ENCODE data around the gene PRPF19.

Gene PRPF19

GRCh38 chr11:60900673-60901404 lies 5.5 kb downstream of the PRPF19 start:
- no peak for DNase-seq

- DNase-seq: no peak
Measured at GRCh38 chr11:60899977-60900376, 6.4 kb downstream of the PRPF19 start.

GRCh38 chr11:60899046-60899936 lies 7.1 kb downstream of the PRPF19 start:
- DNase-seq: peak; percentile 69

GRCh38 chr11:60897496-60897895 lies 8.9 kb downstream of the PRPF19 start:
- no peak for DNase-seq

- no peak for DNase-seq
Measured at GRCh38 chr11:60895687-60896086, 10.7 kb downstream of the PRPF19 start.

GRCh38 chr11:60891103-60891741 lies 15.2 kb downstream of the PRPF19 start:
- DNase-seq: no peak

- DNase-seq: no peak
Measured at GRCh38 chr11:60890696-60891095, 15.7 kb downstream of the PRPF19 start.

- no peak for DNase-seq
Measured at GRCh38 chr11:60889869-60890311, 16.5 kb downstream of the PRPF19 start.

- DNase-seq: peak; percentile 84
Measured at GRCh38 chr11:60887556-60887955, 18.8 kb downstream of the PRPF19 start.

- no peak for DNase-seq
Measured at GRCh38 chr11:60880643-60881282, 25.6 kb downstream of the PRPF19 start.

- DNase-seq: no peak
Measured at GRCh38 chr11:60879971-60880588, 26.3 kb downstream of the PRPF19 start.

- no peak for DNase-seq
Measured at GRCh38 chr11:60879104-60879503, 27.3 kb downstream of the PRPF19 start.

- no peak for DNase-seq
Measured at GRCh38 chr11:60878245-60879101, 27.9 kb downstream of the PRPF19 start.

GRCh38 chr11:60876168-60876485 lies 30.3 kb downstream of the PRPF19 start:
- no peak for DNase-seq

GRCh38 chr11:60875366-60876167 lies 30.8 kb downstream of the PRPF19 start:
- DNase-seq: no peak

GRCh38 chr11:60874421-60875365 lies 31.7 kb downstream of the PRPF19 start:
- no peak for DNase-seq

- DNase-seq: no peak
Measured at GRCh38 chr11:60873533-60873932, 32.9 kb downstream of the PRPF19 start.

GRCh38 chr11:60872961-60873524 lies 33.3 kb downstream of the PRPF19 start:
- DNase-seq: no peak
